GM12891 (cell line): Measurements from ENCODE around the gene PARP12.

Source experiments
- PAX5 ChIP-seq: IDR thresholded peaks from 2 replicates; pipeline ENCODE4 v1.6.1; 2011; ENCODE audit warnings: low read length, moderate library complexity, mild to moderate bottlenecking; ENCODE audit not compliant: insufficient read depth, severe bottlenecking
- POLR2A ChIP-seq: IDR thresholded peaks from 2 replicates; pipeline ENCODE4 v1.6.1; 2011; ENCODE audit warnings: low read depth, low read length, control low read depth
- POLR2AphosphoS5 ChIP-seq: IDR thresholded peaks from 2 replicates; pipeline ENCODE4 v1.6.1; 2011; ENCODE audit warnings: low read depth, low read length, control low read depth
- SPI1 ChIP-seq: IDR thresholded peaks from 2 replicates; pipeline ENCODE4 v1.6.1; 2011; ENCODE audit warnings: low read depth, low read length, control low read depth
- TAF1 ChIP-seq: IDR thresholded peaks from 2 replicates; pipeline ENCODE4 v1.6.1; 2011; ENCODE audit warnings: low read depth, low read length, control low read depth

GRCh38 chr7:140017034-140017433 is 45.7 kb downstream of the PARP12 start:
- TF ChIP-seq POLR2A (no peak), TAF1 (no peak), POLR2AphosphoS5 (no peak), SPI1 (no peak), PAX5 (no peak)
